GM18868 (cell line): Measurements from ENCODE around the gene GGTLC3.
"Not testable (repeated sequence)": the region's sequence is repeated elsewhere in the genome, so short reads cannot be mapped to it uniquely, and the experiment has no call there.

Experiments used
- ATAC-seq: cut with Tn5 transposase; IDR thresholded peaks from one replicate; pipeline ENCODE4 v1.9.1; 2021; ENCODE audit warnings: mild to moderate bottlenecking, moderate library complexity; ENCODE audit not compliant: unreplicated experiment

The GGTLC3 gene

GRCh38 chr22:18522762-18523161, 4.8 kb upstream of the GGTLC3 start:
- ATAC-seq: not testable (repeated sequence)

- not testable (repeated sequence) for ATAC-seq
Measured at GRCh38 chr22:18513454-18513853, 4.5 kb downstream of the GGTLC3 start.

GRCh38 chr22:18512378-18512777, 5.6 kb downstream of the GGTLC3 start:
- not testable (repeated sequence) for ATAC-seq

GRCh38 chr22:18511327-18511726, 6.6 kb downstream of the GGTLC3 start:
- ATAC-seq: not testable (repeated sequence)

GRCh38 chr22:18496227-18496626, 21.7 kb downstream of the GGTLC3 start:
- ATAC-seq: not testable (repeated sequence)
